HG03108 (cell line): Measurements from ENCODE around the gene ARPC5L.
"Not testable (repeated sequence)": the region's sequence is repeated elsewhere in the genome, so short reads cannot be mapped to it uniquely, and the experiment has no call there.

Experiments used
- ATAC-seq: cut with Tn5 transposase; IDR thresholded peaks from one replicate; pipeline ENCODE4 v1.9.1; 2021; ENCODE audit warnings: moderate library complexity; ENCODE audit not compliant: unreplicated experiment

ARPC5L gene

GRCh38 chr9:124861342-124862229, at the start of gene ARPC5L, which contains the start of gene RPL35:
TSS of gene ARPC5L (plus strand) at chr9:124862130. CDS start at chr9:124869291, 7,161 bp downstream.
TSS of gene RPL35 (minus strand) at chr9:124861957. CDS start at chr9:124861912, 45 bp downstream.
- ATAC-seq: peak; percentile 86

- no peak for ATAC-seq
Measured at GRCh38 chr9:124812441-124812876, 49.5 kb upstream of the ARPC5L start.

- ATAC-seq: no peak
Measured at GRCh38 chr9:124813041-124813440, 48.9 kb upstream of the ARPC5L start.

- no peak for ATAC-seq
Measured at GRCh38 chr9:124813501-124814163, 48.3 kb upstream of the ARPC5L start.

- no peak for ATAC-seq
Measured at GRCh38 chr9:124814164-124814535, 47.8 kb upstream of the ARPC5L start.

- no peak for ATAC-seq
Measured at GRCh38 chr9:124815601-124816000, 46.3 kb upstream of the ARPC5L start.

GRCh38 chr9:124818431-124819281, 43.3 kb upstream of the ARPC5L start:
- no peak for ATAC-seq

GRCh38 chr9:124820698-124821623, 41.0 kb upstream of the ARPC5L start:
- no peak for ATAC-seq

GRCh38 chr9:124828489-124829333, 33.2 kb upstream of the ARPC5L start:
- ATAC-seq: no peak

- no peak for ATAC-seq
Measured at GRCh38 chr9:124829334-124829669, 32.6 kb upstream of the ARPC5L start.

- ATAC-seq: no peak
Measured at GRCh38 chr9:124830593-124830992, 31.3 kb upstream of the ARPC5L start.

GRCh38 chr9:124831642-124832364, 30.1 kb upstream of the ARPC5L start:
- no peak for ATAC-seq

GRCh38 chr9:124834591-124834990, 27.3 kb upstream of the ARPC5L start:
- no peak for ATAC-seq

GRCh38 chr9:124835026-124835557, 26.8 kb upstream of the ARPC5L start:
- no peak for ATAC-seq

- ATAC-seq: not testable (repeated sequence)
Measured at GRCh38 chr9:124838132-124838531, 23.8 kb upstream of the ARPC5L start.

GRCh38 chr9:124838567-124839275, 23.2 kb upstream of the ARPC5L start:
- ATAC-seq: not testable (repeated sequence)

- no peak for ATAC-seq
Measured at GRCh38 chr9:124839612-124840299, 22.2 kb upstream of the ARPC5L start.
